ENCODE results near the gene RTN4RL1. TPM values are rescaled to one million over a fixed set of nuclear protein-coding genes. Genes with fewer than 3 reads are reported as not detected.

The RTN4RL1 gene
- polyA plus RNA-seq (ENCODE audit: insufficient read length): 1.00 TPM
- long read RNA-seq, donor 1, partial matches to known transcripts: 0 of 3 reads
- long read RNA-seq, donor 1, other reads (novel, unspliced or antisense): 0 of 3 reads
- long read RNA-seq, donor 2, partial matches to known transcripts: 67 of 68 reads
- long read RNA-seq, donor 2, other reads (novel, unspliced or antisense): 0 of 68 reads
- long read RNA-seq, donor 3, partial matches to known transcripts: 0 of 29 reads
- long read RNA-seq, donor 3, other reads (novel, unspliced or antisense): 26 of 29 reads
- long read RNA-seq, donor 4: 0 reads
- long read RNA-seq, donor 5, partial matches to known transcripts: 0 of 1 reads
- long read RNA-seq, donor 5, other reads (novel, unspliced or antisense): 0 of 1 reads
- long read RNA-seq, donor 6, partial matches to known transcripts: 0 of 2 reads
- long read RNA-seq, donor 6, other reads (novel, unspliced or antisense): 0 of 2 reads
- long read RNA-seq, donor 7, partial matches to known transcripts: 41 of 48 reads
- long read RNA-seq, donor 7, other reads (novel, unspliced or antisense): 5 of 48 reads
- long read RNA-seq, donor 8: 0 reads

DNA sequence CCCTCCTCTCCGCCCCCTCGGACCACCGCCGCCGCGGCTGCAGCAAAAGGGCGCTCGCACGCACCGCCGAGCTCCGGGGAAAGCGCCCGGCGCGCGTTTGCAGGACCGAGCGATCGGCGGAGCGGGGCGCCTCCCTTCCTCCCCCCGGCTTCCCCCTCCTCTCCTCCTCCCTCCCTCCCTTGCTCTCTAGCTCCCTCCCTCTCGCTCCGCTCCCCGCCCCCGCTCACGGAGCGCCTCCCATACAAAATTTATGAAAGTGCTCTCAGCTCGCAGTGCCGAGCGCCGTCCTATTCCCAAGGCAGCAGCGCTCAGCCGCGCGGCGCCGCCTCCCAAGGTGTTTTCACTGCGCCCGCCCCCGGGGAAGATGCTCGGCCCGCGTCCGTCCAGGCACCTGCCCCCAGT is at the start of gene RTN4RL1:
Gene RTN4RL1 (minus strand): TSS at position 115 of the 402 bp plus-strand sequence. CDS start 469 bp downstream, outside the sequence.
- no peak for DNase-seq

- no peak for DNase-seq
These were observed 49.8 kb upstream of the RTN4RL1 start for GRCh38 chr17:2074919-2075318.

GRCh38 chr17:2071455-2072281 is 46.5 kb upstream of the RTN4RL1 start:
- DNase-seq: no peak

DNA sequence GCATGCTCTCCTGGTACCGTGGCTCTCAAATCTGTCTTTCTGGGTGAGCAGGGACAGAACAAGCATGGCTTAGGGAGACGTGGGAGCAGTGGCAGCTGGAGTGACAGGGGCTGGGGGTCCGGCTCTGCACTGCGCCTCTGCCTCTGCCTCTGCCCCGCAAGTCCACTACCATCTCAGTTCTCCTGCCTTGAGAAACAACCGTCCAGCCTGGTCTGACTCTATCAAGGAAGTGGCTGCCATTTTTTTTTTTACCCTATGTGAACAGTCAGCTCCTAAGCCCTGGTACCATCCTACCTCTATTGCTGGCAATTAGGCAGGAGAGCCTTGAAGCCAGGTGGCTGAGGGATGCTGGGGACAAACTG is 45.9 kb upstream of the RTN4RL1 start:
- no peak for DNase-seq

GRCh38 chr17:2070241-2071023 is 45.3 kb upstream of the RTN4RL1 start:
- no peak for DNase-seq

DNA sequence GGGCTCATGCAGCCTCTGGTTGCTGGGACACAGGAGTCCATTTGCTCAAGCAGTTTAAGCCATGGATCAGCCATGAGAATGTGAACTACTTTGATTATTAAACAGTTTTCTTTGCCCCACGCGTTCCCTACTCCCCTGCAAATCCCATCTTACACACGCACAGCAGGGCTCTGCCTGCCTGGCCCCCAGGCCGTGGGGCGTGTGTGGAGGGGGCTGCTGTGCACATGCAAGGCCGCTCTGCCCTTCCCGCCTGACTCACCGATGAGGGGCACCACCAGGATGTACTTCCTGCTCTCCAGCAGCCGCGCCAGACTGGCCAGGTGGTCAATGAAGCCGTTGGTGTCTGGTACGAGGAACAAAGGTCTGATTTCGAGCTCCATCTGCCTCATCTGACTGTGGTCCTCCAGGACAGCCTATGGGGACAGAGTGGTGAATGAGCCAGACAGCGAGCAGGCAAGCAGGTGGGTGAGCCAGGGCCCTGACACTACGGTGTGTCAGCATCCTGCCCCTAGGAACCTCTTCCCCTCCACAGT is 43.5 kb upstream of the RTN4RL1 start:
- DNase-seq: no peak

GRCh38 chr17:2068031-2068518 is 42.9 kb upstream of the RTN4RL1 start:
- no peak for DNase-seq

DNA sequence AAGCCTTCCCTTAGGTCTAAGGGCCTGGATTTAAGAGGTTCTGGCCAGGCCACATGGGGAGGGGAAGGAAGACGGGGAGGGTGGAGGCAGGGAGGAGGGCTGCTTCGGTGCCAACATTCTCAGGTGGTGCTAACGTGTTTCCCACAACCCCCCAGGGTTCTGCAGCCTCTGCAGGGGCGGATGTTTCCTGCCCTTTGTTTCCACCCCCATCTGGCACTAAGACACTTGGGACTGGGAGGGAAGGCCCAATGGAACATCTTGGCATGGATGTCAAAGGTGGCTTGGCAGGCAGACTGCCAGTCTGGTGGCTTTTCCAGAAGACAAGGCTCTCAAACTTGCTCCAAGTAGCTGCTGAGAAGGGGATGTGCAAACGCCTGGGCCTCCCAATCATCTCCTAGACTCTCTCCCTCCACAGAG is 42.5 kb upstream of the RTN4RL1 start:
- no peak for DNase-seq

GRCh38 chr17:2067048-2067561 is 42.0 kb upstream of the RTN4RL1 start:
- no peak for DNase-seq

DNA sequence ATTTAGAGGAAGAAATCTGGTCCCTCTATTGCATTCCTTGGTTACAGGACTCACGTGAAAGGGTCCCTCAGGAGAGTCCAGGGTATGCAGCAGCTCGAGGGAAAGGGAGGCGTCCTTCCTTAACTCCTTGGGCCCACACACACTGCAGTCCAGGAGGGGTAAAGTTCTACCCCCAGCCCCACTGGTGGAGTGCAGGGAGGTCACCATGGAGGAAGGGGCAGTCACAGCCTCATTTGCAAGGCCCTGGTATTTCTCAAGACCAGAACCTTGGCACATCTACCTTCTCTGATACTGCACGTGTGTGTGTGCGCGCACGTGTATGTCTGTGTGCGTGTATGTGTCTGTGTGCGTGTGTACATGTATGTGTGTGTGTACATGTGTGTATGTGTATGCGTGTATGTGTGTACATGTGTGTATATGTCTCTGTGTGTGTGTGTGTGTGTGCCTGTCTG is 40.8 kb upstream of the RTN4RL1 start:
- DNase-seq: no peak

- DNase-seq: no peak
These were observed 40.0 kb upstream of the RTN4RL1 start for GRCh38 chr17:2064980-2065785.

DNA sequence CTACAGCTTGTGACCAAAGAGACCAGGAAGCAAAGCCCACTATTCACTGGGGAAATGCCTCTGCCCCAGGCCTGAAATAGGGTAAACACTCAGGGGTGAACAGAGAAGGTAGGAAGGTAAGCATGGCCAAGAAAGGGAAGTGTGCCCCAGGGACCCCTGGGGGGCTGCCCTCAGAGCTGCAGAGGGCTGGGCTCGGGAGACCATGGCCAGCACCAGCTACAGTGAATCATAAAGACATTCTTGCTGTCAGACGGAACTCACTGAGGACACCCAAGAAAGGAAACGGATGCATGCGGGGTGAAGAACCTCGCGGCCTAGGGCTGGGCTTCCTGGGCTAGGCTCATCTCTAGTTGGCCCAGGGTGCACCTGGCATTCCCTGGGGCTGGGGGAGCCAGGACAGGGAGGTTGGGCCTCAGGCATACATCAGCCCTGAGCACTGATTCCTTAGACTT is 39.4 kb upstream of the RTN4RL1 start:
- no peak for DNase-seq

- DNase-seq: no peak
These were observed 39.0 kb upstream of the RTN4RL1 start for GRCh38 chr17:2064147-2064489.

DNA sequence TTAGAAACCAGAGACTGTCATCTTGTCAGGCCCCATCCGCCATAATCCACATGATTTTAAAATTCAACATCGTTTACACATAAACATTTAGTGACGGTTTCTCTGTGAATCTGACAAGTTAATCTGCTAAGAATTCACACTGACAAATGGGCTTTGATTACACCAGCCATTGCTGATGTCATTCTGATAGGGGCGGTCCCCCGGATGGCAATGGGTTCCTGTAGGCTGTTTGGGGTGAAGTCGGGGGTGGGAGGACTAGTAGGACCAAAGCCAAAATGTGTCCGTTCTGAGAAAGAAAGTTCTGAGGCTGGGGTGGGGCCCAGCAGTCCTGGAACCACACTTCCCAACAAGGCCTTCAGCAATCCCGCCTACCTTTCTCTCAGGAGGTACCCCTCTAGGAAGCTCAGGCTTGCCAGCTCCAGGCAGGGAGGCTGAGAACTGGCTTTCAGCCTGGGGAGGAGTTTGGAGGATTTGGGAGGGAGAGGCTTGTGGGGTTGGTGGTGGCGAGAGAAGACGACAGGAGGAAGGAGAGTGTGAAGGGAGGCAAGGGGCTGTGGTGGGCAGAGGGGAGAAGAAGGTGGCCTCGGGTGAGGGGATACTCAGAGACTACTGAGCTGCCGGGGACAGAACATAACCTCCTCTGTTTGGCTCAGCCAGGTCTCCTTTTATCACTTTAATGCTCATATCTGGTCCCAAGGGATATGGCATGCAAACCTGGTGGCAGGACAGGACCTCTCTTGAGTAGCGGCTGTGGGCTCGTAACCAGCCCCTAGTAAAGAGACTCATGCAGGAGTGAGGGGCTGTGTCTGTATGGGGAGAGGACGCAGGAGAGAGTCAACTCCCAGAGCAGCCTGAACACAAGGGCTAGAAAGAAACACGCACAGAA is 38.4 kb upstream of the RTN4RL1 start:
- DNase-seq: no peak

DNA sequence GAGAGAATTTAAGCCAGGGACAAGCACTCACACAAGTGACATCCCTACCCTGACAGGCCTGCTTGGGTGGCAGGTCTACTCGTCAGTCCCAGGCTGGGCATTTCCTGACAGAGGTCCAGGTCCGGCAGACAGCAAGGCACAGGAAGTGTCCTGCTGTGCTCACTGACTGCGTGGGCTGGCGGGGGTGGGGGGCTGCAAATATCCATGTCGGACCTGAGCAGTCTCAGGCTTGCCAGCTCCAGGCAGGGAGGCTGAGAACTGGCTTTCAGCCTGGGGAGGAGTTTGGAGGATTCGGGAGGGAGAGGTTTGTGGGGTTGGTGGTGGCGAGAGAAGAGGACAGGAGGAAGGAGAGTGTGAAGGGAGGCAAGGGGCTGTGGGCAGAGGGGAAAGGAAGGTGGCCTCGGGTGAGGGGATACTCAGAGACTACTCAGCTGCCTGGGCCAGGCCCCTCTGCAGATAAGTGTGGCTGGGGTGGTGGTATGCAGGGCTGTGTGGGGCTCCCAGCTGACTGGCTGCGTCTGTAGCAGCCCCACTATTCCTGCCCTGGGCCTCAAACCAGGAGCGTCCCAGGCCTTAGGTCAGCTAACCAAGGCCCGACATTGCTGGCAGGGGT is 37.5 kb upstream of the RTN4RL1 start:
- DNase-seq: no peak

GRCh38 chr17:2061441-2061958 is 36.4 kb upstream of the RTN4RL1 start:
- DNase-seq: no peak

GRCh38 chr17:2060681-2061440 is 35.7 kb upstream of the RTN4RL1 start:
- no peak for DNase-seq

- DNase-seq: no peak
These were observed 35.2 kb upstream of the RTN4RL1 start for GRCh38 chr17:2060385-2060658.

Measured in left kidney (tissue), 8 donors.